Endothelial cell of umbilical vein (primary cell): Measurements from ENCODE around the gene MAGI1. TPM values are rescaled to one million over a fixed set of nuclear protein-coding genes. Genes with fewer than 3 reads are reported as not detected.

Experiments
- BruUV-seq: library from RNA; stranded (reverse); fragments of 400-500 nt; replicated peaks from 2 replicates; lab custom pipeline; 2021; lab: Mats Ljungman, UMichigan
- CTCF ChIA-PET: fragments of 300-600, 350-600 bp; sonication (Branson Sonifier 250); formaldehyde crosslinking; loops from one replicate; lab custom pipeline; 2021; ENCODE audit warnings: antibody characterized with exemption, inconsistent platforms; lab: Charles Lee
- POLR2A ChIA-PET: fragments of 300-600, 350-600 bp; sonication (Branson Sonifier 250); formaldehyde crosslinking; loops from one replicate; lab custom pipeline; 2021; ENCODE audit warnings: antibody characterized with exemption, inconsistent platforms; lab: Charles Lee
- DNase-seq: peaks from one replicate; pipeline ENCODE4 v3.0.0-alpha.2; 2011; ENCODE audit warnings: low read depth, low spot score
- FAIRE-seq: peaks from 2 replicates; lab custom pipeline; 2011; peaks lifted over from hg19 to GRCh38; lab: Jason Lieb, UNC
- H2AFZ ChIP-seq: 2 replicates; pipeline ENCODE4 v1.6.0; 2012; ENCODE audit warnings: low read depth, low read length, control low read depth, inconsistent platforms
- H3K27ac ChIP-seq: 2 replicates; pipeline ENCODE4 v1.5.1; 2011; ENCODE audit warnings: low read depth, mild to moderate bottlenecking, control low read depth, low read length, moderate library complexity; ENCODE audit not compliant: insufficient read depth
- H3K27me3 ChIP-seq, 2 experiments: 2 replicates each; pipeline versions ENCODE4 v1.6.0 to v1.6.1; 2011; ENCODE audit warnings: low read length in 2 of 2, mixed read lengths in 1 of 2; ENCODE audit not compliant: control insufficient read depth in 2 of 2, insufficient read depth in 2 of 2
- H3K36me3 ChIP-seq, 2 experiments: 2 replicates in 1 of 2; 3 replicates in 1 of 2; pipeline ENCODE4 v1.5.1; 2011; ENCODE audit warnings: low read length in 2 of 2, mild to moderate bottlenecking in 1 of 2, moderate library complexity in 1 of 2; ENCODE audit not compliant: control insufficient read depth in 2 of 2, insufficient read depth in 2 of 2; ENCODE audit errors: extremely low read depth in 1 of 2
- H3K4me1 ChIP-seq: 3 replicates; pipeline ENCODE4 v1.5.1; 2011; ENCODE audit warnings: mild to moderate bottlenecking, low read length; ENCODE audit not compliant: control insufficient read depth, insufficient read depth; ENCODE audit errors: extremely low read depth
- H3K4me2 ChIP-seq: 2 replicates; pipeline ENCODE4 v1.6.1; 2011; ENCODE audit warnings: low read length, control low read depth, mixed read lengths; ENCODE audit not compliant: insufficient read depth
- H3K4me3 ChIP-seq, 3 experiments: fragments of 200-600 bp in 1 of 3; sonication (generic), shearing (Covaris generic) in 1 of 3; replicated peaks in 1 of 3; 2 replicates each; pipeline ENCODE4 v1.5.1; 2011 to 2016; ENCODE audit warnings: control low read depth in 3 of 3, low read length in 3 of 3, mild to moderate bottlenecking in 2 of 3, inconsistent platforms in 1 of 3, low read depth in 1 of 3, moderate library complexity in 1 of 3; ENCODE audit not compliant: insufficient read depth in 1 of 3
- H3K79me2 ChIP-seq: 2 replicates; pipeline ENCODE4 v1.6.0; 2012; ENCODE audit warnings: low read length, inconsistent platforms; ENCODE audit not compliant: control insufficient read depth, insufficient read depth
- H3K9ac ChIP-seq: replicated peaks from 2 replicates; pipeline ENCODE3; 2011; ENCODE audit warnings: low read length, control low read depth; ENCODE audit not compliant: insufficient read depth; ENCODE audit errors: extremely low read depth
- H3K9me1 ChIP-seq: replicated peaks from 3 replicates; pipeline ENCODE4 v1.6.0; 2011; ENCODE audit warnings: mild to moderate bottlenecking, low read length; ENCODE audit not compliant: control insufficient read depth, insufficient read depth; ENCODE audit errors: extremely low read depth
- H3K9me3 ChIP-seq: replicated peaks from 2 replicates; pipeline ENCODE4 v1.5.1; 2012; ENCODE audit warnings: low read length, inconsistent platforms; ENCODE audit not compliant: control insufficient read depth, insufficient read depth
- H4K20me1 ChIP-seq: replicated peaks from 2 replicates; pipeline ENCODE3; 2011; ENCODE audit warnings: mild to moderate bottlenecking, low read length; ENCODE audit not compliant: control insufficient read depth, insufficient read depth; ENCODE audit errors: extremely low read depth
- EZH2 ChIP-seq: IDR thresholded peaks from 2 replicates; pipeline ENCODE4 v1.6.1; 2012; ENCODE audit warnings: borderline replicate concordance, low read depth, mild to moderate bottlenecking, moderate library complexity, low read length, inconsistent platforms; ENCODE audit not compliant: severe bottlenecking
- FOS ChIP-seq: IDR thresholded peaks from 2 replicates; pipeline ENCODE4 v1.6.1; 2011; ENCODE audit warnings: mild to moderate bottlenecking, low read length, moderate library complexity, borderline replicate concordance; ENCODE audit not compliant: insufficient read depth
- GATA2 ChIP-seq: IDR thresholded peaks from 2 replicates; pipeline ENCODE4 v1.7.0; 2011; ENCODE audit warnings: low read depth, mild to moderate bottlenecking, moderate library complexity, mixed read lengths, low read length; ENCODE audit not compliant: insufficient read length, insufficient read depth
- JUN ChIP-seq: IDR thresholded peaks from 2 replicates; pipeline ENCODE4 v1.6.1; 2011; ENCODE audit warnings: borderline replicate concordance, low read depth; ENCODE audit not compliant: insufficient read length, insufficient read depth
- MYC ChIP-seq: IDR thresholded peaks from one replicate; pipeline ENCODE4 v1.6.1; 2011; ENCODE audit warnings: mild to moderate bottlenecking, low read depth, low read length
- POLR2A ChIP-seq: IDR thresholded peaks from 2 replicates; pipeline ENCODE4 v1.6.1; 2012; ENCODE audit warnings: low read depth, mild to moderate bottlenecking, control low read depth, low read length
- POLR2AphosphoS5 ChIP-seq: IDR thresholded peaks from 2 replicates; pipeline ENCODE4 v1.6.1; 2012; ENCODE audit warnings: low read depth, mild to moderate bottlenecking, control low read depth, low read length, moderate library complexity; ENCODE audit not compliant: insufficient read depth
- dilution Hi-C: fragments of 300-500 bp; cut with MboI; formaldehyde crosslinking; loops from one replicate; pipeline ENCODE4 v1.15.0; 2019; ENCODE audit warnings: low sequenced_read_pairs; ENCODE audit not compliant: extremely low pct_ligation_motif_present
- intact Hi-C: fragments of 100-400 bp; cut with micrococcal nuclease; formaldehyde crosslinking; loops from one replicate; pipeline ENCODE4 v1.10.0; 2022
- polyA plus RNA-seq, 4 experiments: library from polyadenylated mRNA; depleted of rRNA in 3 of 4; stranded (reverse) in 3 of 4; unstranded in 1 of 4; fragments of >200 nt; gene quantifications; 2 replicates each; pipeline versions ENCODE4 v1.2.1 to v1.2.3, GENCODE V29; 2011 to 2012; ENCODE audit warnings: missing spikeins in 1 of 4
- total RNA-seq: library from RNA; stranded (reverse); gene quantifications from 2 replicates; pipeline ENCODE4 v1.2.3, GENCODE V29; 2021
- TF ChIP-seq, protein P1 (sequence below), 2 donors: IDR thresholded peaks; 1 replicate in 1 of 2; 2 replicates in 1 of 2; pipeline ENCODE4 v1.5.1; 2011; ENCODE audit warnings: low read length in 2 of 2, mild to moderate bottlenecking in 2 of 2, moderate library complexity in 2 of 2, control low read depth in 1 of 2, inconsistent platforms in 1 of 2, low read depth in 1 of 2; ENCODE audit not compliant: insufficient read depth in 1 of 2; ENCODE audit errors: extremely low read depth in 1 of 2
- TF ChIP-seq, protein P2 (sequence below): IDR thresholded peaks from 2 replicates; pipeline ENCODE4 v1.6.1; 2011; ENCODE audit not compliant: insufficient read depth, insufficient read length

Gene MAGI1
- total and polyA plus RNA-seq, 2 donors (not counting 3 experiments of a cell fraction or from before 2014, with no cell fraction given), result 10.1 to 47.9 TPM

- Histone ChIP-seq H3K27ac (no peak overlapping the region), H3K36me3 (no peaks in the 10 kb centered on the region), H3K9me3 (no peaks in the 10 kb centered on the region), H3K9ac (no peak overlapping the region), H2AFZ (no peak overlapping the region), H3K4me1 (peaks cover 37% of the 10 kb centered on the region), H3K9me1 (no peaks in the 10 kb centered on the region), H3K4me2 (peak overlapping the region; percentile 20), H3K27me3 (no peaks in the 10 kb centered on the region), H3K79me2 (no peaks in the 10 kb centered on the region), H4K20me1 (no peaks in the 10 kb centered on the region), H3K4me3 (no peak overlapping the region)
- DNase-seq, result peak; percentile 52
- TF ChIP-seq GATA2 (no peak), POLR2A (no peak), EZH2 (no peak), MYC (no peak), FOS (no peak), POLR2AphosphoS5 (no peak)
- dilution Hi-C loops (no loop called here), intact Hi-C loops (loop anchor here (5.0 kb wide), 1 partner anchor 236 kb away; no protein-coding TSS in a partner anchor)
- POLR2A ChIA-PET, result no interaction called here
- no TSS peak for BruUV-seq
- no peak for FAIRE-seq
- CTCF ChIA-PET, result no interaction called here
Measured at GRCh38 chr3:65901226-65901625, 137.5 kb downstream of the MAGI1 start.

DNA sequence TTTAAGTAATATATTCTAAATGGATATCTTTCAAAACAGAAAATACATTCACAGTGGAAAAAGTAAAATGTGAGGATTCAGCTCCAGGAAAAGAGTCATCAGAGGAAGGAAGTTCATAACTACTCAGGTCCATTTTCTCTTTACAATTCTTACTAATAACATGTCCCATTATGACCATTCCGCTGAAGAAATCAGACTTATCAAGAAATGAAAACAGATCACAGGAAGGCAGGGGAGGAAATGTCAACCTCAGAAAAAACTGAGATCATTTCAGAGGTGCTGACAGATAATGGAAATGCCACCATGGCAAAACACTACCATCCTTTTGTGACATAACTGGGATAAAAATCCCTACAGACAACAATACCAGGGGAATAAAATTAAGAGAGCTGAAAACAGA is 139.5 kb downstream of the MAGI1 start:
- H3K9me1 ChIP-seq, result no peaks in the 10 kb centered on the region
- dilution Hi-C loops (no loop called here), intact Hi-C loops (loop anchor here (1.0 to 5.0 kb wide), 3 partner anchors 10 to 65 kb away; no protein-coding TSS in a partner anchor)
- POLR2A ChIA-PET, result no interaction called here
- peak overlapping the region in 1 of 3 experiments; percentile 8 for H3K4me3 ChIP-seq
- H3K27ac ChIP-seq, result peak overlapping the region; percentile 49
- H4K20me1 ChIP-seq, result no peaks in the 10 kb centered on the region
- H3K9ac ChIP-seq, result no peak overlapping the region
- peak; percentile 51 for TF ChIP-seq POLR2AphosphoS5
- TF ChIP-seq, protein P1, sequence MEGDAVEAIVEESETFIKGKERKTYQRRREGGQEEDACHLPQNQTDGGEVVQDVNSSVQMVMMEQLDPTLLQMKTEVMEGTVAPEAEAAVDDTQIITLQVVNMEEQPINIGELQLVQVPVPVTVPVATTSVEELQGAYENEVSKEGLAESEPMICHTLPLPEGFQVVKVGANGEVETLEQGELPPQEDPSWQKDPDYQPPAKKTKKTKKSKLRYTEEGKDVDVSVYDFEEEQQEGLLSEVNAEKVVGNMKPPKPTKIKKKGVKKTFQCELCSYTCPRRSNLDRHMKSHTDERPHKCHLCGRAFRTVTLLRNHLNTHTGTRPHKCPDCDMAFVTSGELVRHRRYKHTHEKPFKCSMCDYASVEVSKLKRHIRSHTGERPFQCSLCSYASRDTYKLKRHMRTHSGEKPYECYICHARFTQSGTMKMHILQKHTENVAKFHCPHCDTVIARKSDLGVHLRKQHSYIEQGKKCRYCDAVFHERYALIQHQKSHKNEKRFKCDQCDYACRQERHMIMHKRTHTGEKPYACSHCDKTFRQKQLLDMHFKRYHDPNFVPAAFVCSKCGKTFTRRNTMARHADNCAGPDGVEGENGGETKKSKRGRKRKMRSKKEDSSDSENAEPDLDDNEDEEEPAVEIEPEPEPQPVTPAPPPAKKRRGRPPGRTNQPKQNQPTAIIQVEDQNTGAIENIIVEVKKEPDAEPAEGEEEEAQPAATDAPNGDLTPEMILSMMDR (IDR thresholded peaks at IDR 0.05; ENCODE audit: extremely low read depth in 1 of 2, insufficient read depth in 1 of 2, low read depth in 1 of 2, low read length in 2 of 2), result no peak
- TF ChIP-seq, protein P2, sequence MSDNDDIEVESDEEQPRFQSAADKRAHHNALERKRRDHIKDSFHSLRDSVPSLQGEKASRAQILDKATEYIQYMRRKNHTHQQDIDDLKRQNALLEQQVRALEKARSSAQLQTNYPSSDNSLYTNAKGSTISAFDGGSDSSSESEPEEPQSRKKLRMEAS, result no peak
- TF ChIP-seq POLR2A, result no peak
- peak; percentile 86 for TF ChIP-seq FOS
- peak; percentile 90 for TF ChIP-seq GATA2
- peak; percentile 59 for TF ChIP-seq JUN
- TF ChIP-seq MYC, result no peak
- H3K4me2 ChIP-seq, result peak overlapping the region; percentile 73
- BruUV-seq, result no TSS peak
- DNase-seq, result peak; percentile 68
- FAIRE-seq, result peak; percentile 76
- no peaks in the 10 kb centered on the region for H3K27me3 ChIP-seq
- no peak overlapping the region for H2AFZ ChIP-seq
- CTCF ChIA-PET, result interaction anchor here (1.0 to 1.4 kb wide), 5 partner anchors 10 to 65 kb away, joined by 3 to 4 read pairs (median 3); no protein-coding TSS in a partner anchor
- H3K9me3 ChIP-seq, result no peaks in the 10 kb centered on the region
- H3K36me3 ChIP-seq, result no peaks in the 10 kb centered on the region
- H3K4me1 ChIP-seq, result peaks cover 37% of the 10 kb centered on the region
- H3K79me2 ChIP-seq, result no peaks in the 10 kb centered on the region
